HFFc6 (cell line): ENCODE results near the gene SLC4A5. TPM values are rescaled to one million over a fixed set of nuclear protein-coding genes. Genes with fewer than 3 reads are reported as not detected.

Experiments used
- DNase-seq: peaks from one replicate; pipeline ENCODE4 v3.0.0-alpha.2; 2018
- H3K27ac Mint-ChIP-seq: 2 replicates; pipeline ENCODE4 v1.8.0; 2020; ENCODE audit warnings: mild to moderate bottlenecking, mixed read lengths
- H3K27me3 Mint-ChIP-seq: 2 replicates; pipeline ENCODE4 v1.8.0; 2021; ENCODE audit warnings: mild to moderate bottlenecking, moderate library complexity, mixed read lengths; ENCODE audit not compliant: insufficient read depth
- H3K36me3 Mint-ChIP-seq: 2 replicates; pipeline ENCODE4 v1.8.0; 2021; ENCODE audit warnings: low read depth, mixed read lengths
- H3K4me1 Mint-ChIP-seq: 2 replicates; pipeline ENCODE4 v1.8.0; 2020; ENCODE audit warnings: low read depth, mixed read lengths
- H3K4me3 Mint-ChIP-seq: 2 replicates; pipeline ENCODE4 v1.8.0; 2020; ENCODE audit warnings: mild to moderate bottlenecking, moderate library complexity, mixed read lengths
- H3K9me3 Mint-ChIP-seq: 2 replicates; pipeline ENCODE4 v1.8.0; 2020; ENCODE audit warnings: mild to moderate bottlenecking, mixed read lengths
- CTCF ChIP-seq: fragments of 200-600 bp; sonication (generic); IDR thresholded peaks from 2 replicates; pipeline ENCODE4 v1.5.0; 2021; ENCODE audit warnings: antibody characterized with exemption, mild to moderate bottlenecking
- total RNA-seq, 6 experiments: library from RNA; stranded (reverse); fragmentation: NEBNext Ultra II Directional; extraction: Animal tissue kit (Norgen Biotek cat#: 25700); gene quantifications; 2 replicates in 1 of 6; 3 replicates in 5 of 6; pipeline ENCODE4 v1.2.3, GENCODE V29; 2021

SLC4A5 gene
- total RNA-seq, 6 experiments from 2014 or later: 0.19 to 0.40 (median 0.31) TPM; not detected in 3

- H3K9me3 Mint-ChIP-seq: no peaks in the 10 kb centered on the region
- no peaks in the 10 kb centered on the region for H3K4me1 Mint-ChIP-seq
- no peaks in the 10 kb centered on the region for H3K36me3 Mint-ChIP-seq
- no peak for TF ChIP-seq CTCF
- H3K4me3 Mint-ChIP-seq: no peak overlapping the region
- no peak for DNase-seq
- no peak overlapping the region for H3K27ac Mint-ChIP-seq
- peaks cover 9% of the 10 kb centered on the region for H3K27me3 Mint-ChIP-seq
Observed at GRCh38 chr2:74249406-74250122, 93.7 kb downstream of the SLC4A5 start.

GRCh38 chr2:74246496-74247195 is 96.6 kb downstream of the SLC4A5 start:
- DNase-seq: no peak
- Mint-ChIP-seq H3K36me3 (no peaks in the 10 kb centered on the region), H3K4me3 (no peak overlapping the region), H3K27me3 (peaks cover 8% of the 10 kb centered on the region), H3K9me3 (no peaks in the 10 kb centered on the region), H3K27ac (no peak overlapping the region), H3K4me1 (peaks cover 12% of the 10 kb centered on the region)
- TF ChIP-seq CTCF: no peak

- H3K4me3 Mint-ChIP-seq: no peak overlapping the region
- no peak overlapping the region for H3K27ac Mint-ChIP-seq
- no peaks in the 10 kb centered on the region; the same call in none of the 2 replicates for H3K9me3 Mint-ChIP-seq
- peaks cover 5% of the 10 kb centered on the region; the same call in 1 of the 2 replicates for H3K36me3 Mint-ChIP-seq
- H3K4me1 Mint-ChIP-seq: peaks cover 12% of the 10 kb centered on the region
- TF ChIP-seq CTCF: no peak
- H3K27me3 Mint-ChIP-seq: peaks cover 8% of the 10 kb centered on the region
- DNase-seq: no peak
Observed at GRCh38 chr2:74244286-74244685, 98.9 kb downstream of the SLC4A5 start.

- peaks cover 6% of the 10 kb centered on the region for H3K27me3 Mint-ChIP-seq
- peaks cover 5% of the 10 kb centered on the region; the same call in 1 of the 2 replicates for H3K36me3 Mint-ChIP-seq
- TF ChIP-seq CTCF: no peak
- DNase-seq: no peak
- no peak overlapping the region for H3K4me3 Mint-ChIP-seq
- H3K27ac Mint-ChIP-seq: no peak overlapping the region
- peaks cover 6% of the 10 kb centered on the region for H3K9me3 Mint-ChIP-seq
- peaks cover 24% of the 10 kb centered on the region for H3K4me1 Mint-ChIP-seq
Observed at GRCh38 chr2:74242354-74243071, 100.7 kb downstream of the SLC4A5 start.

GRCh38 chr2:74239346-74239745 is 103.9 kb downstream of the SLC4A5 start:
- H3K4me3 Mint-ChIP-seq: no peak overlapping the region
- H3K36me3 Mint-ChIP-seq: peaks cover 14% of the 10 kb centered on the region
- no peak for TF ChIP-seq CTCF
- peaks cover 6% of the 10 kb centered on the region for H3K9me3 Mint-ChIP-seq
- peaks cover 38% of the 10 kb centered on the region for H3K4me1 Mint-ChIP-seq
- H3K27ac Mint-ChIP-seq: no peak overlapping the region
- H3K27me3 Mint-ChIP-seq: no peaks in the 10 kb centered on the region; the same call in none of the 2 replicates
- DNase-seq: no peak
